Nephron (organoid): Measurements from ENCODE around the gene SLC2A13.

Experiments
- H3K27ac Mint-ChIP-seq, 3 experiments: 2 replicates each; pipeline ENCODE4 v1.8.0; 2020; ENCODE audit warnings: mixed read lengths in 3 of 3, mild to moderate bottlenecking in 2 of 3, moderate library complexity in 1 of 3
- H3K27me3 Mint-ChIP-seq: 2 replicates; pipeline ENCODE4 v1.8.0; 2021; ENCODE audit warnings: low read depth, mild to moderate bottlenecking, moderate library complexity, mixed read lengths
- H3K36me3 Mint-ChIP-seq: 2 replicates; pipeline ENCODE4 v1.8.0; 2020; ENCODE audit warnings: low read depth, mixed read lengths
- H3K4me1 Mint-ChIP-seq: 2 replicates; pipeline ENCODE4 v1.8.0; 2020; ENCODE audit warnings: mixed read lengths
- H3K4me3 Mint-ChIP-seq, 3 experiments: 2 replicates each; pipeline ENCODE4 v1.8.0; 2020; ENCODE audit warnings: mild to moderate bottlenecking in 3 of 3, mixed read lengths in 3 of 3, moderate library complexity in 2 of 3
- H3K9me3 Mint-ChIP-seq: 2 replicates; pipeline ENCODE4 v1.8.0; 2020; ENCODE audit warnings: mixed read lengths
- TF ChIP-seq, protein P1 (sequence below), 3 experiments: fragments of 200-600 bp; sonication (generic); IDR thresholded peaks; one replicate each; pipeline ENCODE4 v1.5.0; 2021; ENCODE audit warnings: antibody characterized with exemption in 3 of 3; ENCODE audit not compliant: unreplicated experiment in 3 of 3

Gene SLC2A13

GRCh38 chr12:40137252-40137651 lies 31.4 kb upstream of the SLC2A13 start:
- Mint-ChIP-seq H3K27ac (no peak overlapping the region), H3K27me3 (no peaks in the 10 kb centered on the region), H3K4me3 (no peak overlapping the region), H3K4me1 (no peaks in the 10 kb centered on the region), H3K9me3 (no peaks in the 10 kb centered on the region), H3K36me3 (no peaks in the 10 kb centered on the region)
- TF ChIP-seq, protein P1, sequence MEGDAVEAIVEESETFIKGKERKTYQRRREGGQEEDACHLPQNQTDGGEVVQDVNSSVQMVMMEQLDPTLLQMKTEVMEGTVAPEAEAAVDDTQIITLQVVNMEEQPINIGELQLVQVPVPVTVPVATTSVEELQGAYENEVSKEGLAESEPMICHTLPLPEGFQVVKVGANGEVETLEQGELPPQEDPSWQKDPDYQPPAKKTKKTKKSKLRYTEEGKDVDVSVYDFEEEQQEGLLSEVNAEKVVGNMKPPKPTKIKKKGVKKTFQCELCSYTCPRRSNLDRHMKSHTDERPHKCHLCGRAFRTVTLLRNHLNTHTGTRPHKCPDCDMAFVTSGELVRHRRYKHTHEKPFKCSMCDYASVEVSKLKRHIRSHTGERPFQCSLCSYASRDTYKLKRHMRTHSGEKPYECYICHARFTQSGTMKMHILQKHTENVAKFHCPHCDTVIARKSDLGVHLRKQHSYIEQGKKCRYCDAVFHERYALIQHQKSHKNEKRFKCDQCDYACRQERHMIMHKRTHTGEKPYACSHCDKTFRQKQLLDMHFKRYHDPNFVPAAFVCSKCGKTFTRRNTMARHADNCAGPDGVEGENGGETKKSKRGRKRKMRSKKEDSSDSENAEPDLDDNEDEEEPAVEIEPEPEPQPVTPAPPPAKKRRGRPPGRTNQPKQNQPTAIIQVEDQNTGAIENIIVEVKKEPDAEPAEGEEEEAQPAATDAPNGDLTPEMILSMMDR (IDR thresholded peaks at IDR 0.05; ENCODE audit: unreplicated experiment in 3 of 3) = no peak

DNA sequence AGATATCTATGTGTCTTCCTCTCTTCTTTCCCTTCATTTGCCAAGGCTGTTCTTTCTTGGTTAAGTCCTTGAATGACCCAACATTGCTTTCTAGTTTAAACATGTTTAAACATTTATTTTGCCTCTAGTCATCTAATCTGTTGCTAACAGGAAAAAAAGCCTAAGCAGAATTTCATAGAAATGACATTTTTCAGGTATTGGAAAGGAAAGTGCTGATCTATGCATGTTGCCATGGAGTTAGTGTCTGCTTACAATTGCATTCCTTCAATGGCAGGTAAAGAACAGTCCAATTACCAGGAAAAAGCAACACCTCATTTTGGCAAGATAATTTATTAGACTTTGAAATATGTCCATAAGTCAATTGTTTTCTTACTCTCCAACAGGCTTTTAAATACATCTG lies 21.5 kb upstream of the SLC2A13 start:
- no peaks in the 10 kb centered on the region for H3K9me3 Mint-ChIP-seq
- TF ChIP-seq, protein P1 (IDR thresholded peaks at IDR 0.05; ENCODE audit: unreplicated experiment in 3 of 3) = no peak
- no peaks in the 10 kb centered on the region for H3K27me3 Mint-ChIP-seq
- no peaks in the 10 kb centered on the region for H3K4me1 Mint-ChIP-seq
- H3K27ac Mint-ChIP-seq = no peak overlapping the region
- H3K36me3 Mint-ChIP-seq = no peaks in the 10 kb centered on the region
- no peak overlapping the region for H3K4me3 Mint-ChIP-seq

- no peak overlapping the region for H3K4me3 Mint-ChIP-seq
- H3K27ac Mint-ChIP-seq = no peak overlapping the region
- no peaks in the 10 kb centered on the region for H3K4me1 Mint-ChIP-seq
Observed at GRCh38 chr12:40123496-40123895, 17.6 kb upstream of the SLC2A13 start.

DNA sequence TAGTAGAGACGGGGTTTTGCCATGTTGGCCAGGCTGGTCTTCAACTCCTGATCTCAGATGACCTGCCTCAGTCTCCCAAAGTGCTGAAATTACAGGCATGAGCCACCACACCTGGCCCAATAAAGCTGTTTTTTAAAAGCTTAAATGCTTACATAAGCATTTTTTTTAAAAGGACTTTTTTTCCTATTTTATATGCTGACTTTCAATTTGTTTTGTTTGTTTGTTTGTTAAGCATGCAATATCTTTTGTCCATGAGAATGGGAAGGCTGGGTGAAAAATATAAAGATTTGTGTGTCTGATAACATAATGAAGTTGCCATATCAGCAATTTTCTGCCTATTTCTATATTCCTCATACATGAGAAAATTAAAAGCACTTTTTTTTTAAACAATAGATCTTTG lies 17.0 kb upstream of the SLC2A13 start:
- Mint-ChIP-seq H3K4me3 (no peak overlapping the region), H3K9me3 (no peaks in the 10 kb centered on the region), H3K27me3 (no peaks in the 10 kb centered on the region), H3K36me3 (no peaks in the 10 kb centered on the region), H3K4me1 (no peaks in the 10 kb centered on the region), H3K27ac (no peak overlapping the region)
- TF ChIP-seq, protein P1 (IDR thresholded peaks at IDR 0.05; ENCODE audit: unreplicated experiment in 3 of 3) = no peak

More at GRCh38 chr12:40123496-40123895, 17.6 kb upstream of the SLC2A13 start:
- no peaks in the 10 kb centered on the region for H3K27me3 Mint-ChIP-seq
- no peaks in the 10 kb centered on the region for H3K36me3 Mint-ChIP-seq
- no peaks in the 10 kb centered on the region for H3K9me3 Mint-ChIP-seq
- TF ChIP-seq, protein P1 (IDR thresholded peaks at IDR 0.05; ENCODE audit: unreplicated experiment in 3 of 3) = no peak

DNA sequence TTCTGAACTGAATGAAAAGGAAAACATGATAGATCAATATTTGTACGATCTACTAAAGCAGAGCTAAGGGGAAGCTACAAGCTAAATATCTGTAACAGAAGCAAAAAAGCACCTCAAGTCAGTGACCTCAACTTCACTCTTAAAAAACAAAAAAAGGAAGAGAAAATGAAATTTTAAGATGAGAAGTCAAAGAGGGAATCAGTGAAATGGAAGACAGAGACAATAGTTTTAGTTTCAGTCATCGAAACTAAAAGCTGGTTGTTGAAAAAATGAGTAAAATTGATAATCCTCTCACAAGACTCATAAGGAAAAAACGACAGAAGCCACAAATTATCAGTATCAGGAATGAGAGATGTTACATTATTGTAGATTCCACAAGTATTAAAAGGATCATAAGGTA lies 11.9 kb upstream of the SLC2A13 start:
- Mint-ChIP-seq H3K27me3 (peaks cover 4% of the 10 kb centered on the region), H3K4me1 (no peaks in the 10 kb centered on the region), H3K36me3 (no peaks in the 10 kb centered on the region), H3K9me3 (no peaks in the 10 kb centered on the region), H3K4me3 (no peak overlapping the region), H3K27ac (no peak overlapping the region)
- TF ChIP-seq, protein P1 (IDR thresholded peaks at IDR 0.05; ENCODE audit: unreplicated experiment in 3 of 3) = no peak

GRCh38 chr12:40110586-40110985 lies 4.7 kb upstream of the SLC2A13 start:
- Mint-ChIP-seq H3K4me1 (peaks cover 6% of the 10 kb centered on the region), H3K27ac (no peak overlapping the region)

More at GRCh38 chr12:40110586-40110985, 4.7 kb upstream of the SLC2A13 start:
- H3K9me3 Mint-ChIP-seq = no peaks in the 10 kb centered on the region
- no peak overlapping the region for H3K4me3 Mint-ChIP-seq
- H3K27me3 Mint-ChIP-seq = peaks cover 18% of the 10 kb centered on the region
- no peaks in the 10 kb centered on the region for H3K36me3 Mint-ChIP-seq
- TF ChIP-seq, protein P1 (IDR thresholded peaks at IDR 0.05; ENCODE audit: unreplicated experiment in 3 of 3) = no peak
